PC-3 (cell line): Measurements from ENCODE around the gene SFMBT2.

Experiments used
- CTCF ChIP-seq: fragments of 300-600 bp; sonication (generic); conservative IDR thresholded peaks from 2 replicates; pipeline ENCODE4 v1.5.1; 2017; ENCODE audit warnings: antibody characterized with exemption, low read depth, mild to moderate bottlenecking, low read length
- EZH2 ChIP-seq: fragments of 300-600 bp; sonication (generic); IDR thresholded peaks from one replicate; pipeline ENCODE4 v1.6.1; 2017; ENCODE audit warnings: antibody characterized with exemption, mild to moderate bottlenecking, low read length; ENCODE audit not compliant: unreplicated experiment

- no peak for TF ChIP-seq CTCF
- TF ChIP-seq EZH2 = no peak
These were observed 98.4 kb downstream of the SFMBT2 start for GRCh38 chr10:7312488-7312857.
